GM23248 (cell line): ENCODE measurements around the gene RBMS3.

Source experiments
- EZH2 ChIP-seq: fragments of 200-600 bp; sonication (generic); IDR thresholded peaks from 2 replicates; pipeline ENCODE4 v1.6.1; 2018; ENCODE audit warnings: antibody characterized with exemption, mild to moderate bottlenecking; ENCODE audit not compliant: insufficient read depth, poor library complexity, severe bottlenecking
- EZH2phosphoT487 ChIP-seq: fragments of 200-600 bp; sonication (generic); IDR thresholded peaks from 2 replicates; pipeline ENCODE4 v1.6.1; 2018; ENCODE audit warnings: antibody characterized with exemption, moderate library complexity, mild to moderate bottlenecking, low read depth; ENCODE audit not compliant: insufficient read depth

DNA sequence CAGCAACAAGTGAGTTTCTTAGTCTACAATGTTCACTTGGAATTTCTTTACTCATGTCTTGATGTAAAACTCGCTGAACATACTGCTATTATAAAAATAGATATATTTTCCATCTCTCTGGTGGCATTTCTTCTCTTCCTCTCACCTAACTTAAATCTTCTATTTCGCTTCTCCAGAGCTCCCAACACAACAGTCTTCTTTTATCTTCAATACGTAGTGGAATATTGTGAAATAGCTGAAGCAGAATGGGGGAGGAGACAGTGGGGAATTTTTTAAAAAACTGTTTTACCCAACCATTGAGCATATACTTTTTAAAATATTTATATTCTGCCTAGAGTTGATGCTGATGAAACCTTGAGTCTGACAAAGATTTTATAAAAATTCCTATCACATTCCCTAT, 548.5 kb downstream of the RBMS3 start:
- TF ChIP-seq EZH2phosphoT487, result no peak
- TF ChIP-seq EZH2, result no peak
